OCI-LY3 (cell line): Measurements from ENCODE around the gene WDR37.

Experiments
- H2AFZ ChIP-seq: fragments of 200-600, 300-600 bp; shearing (Covaris generic); 2 replicates; pipeline ENCODE4 v1.6.0; 2014; ENCODE audit warnings: antibody characterized with exemption, low read depth, low read length
- H3K27ac ChIP-seq: fragments of 200-600, 300-600 bp; sonication (generic); 2 replicates; pipeline ENCODE4 v1.5.1; 2014; ENCODE audit warnings: mild to moderate bottlenecking, low read length, moderate library complexity, mixed read lengths
- H3K27me3 ChIP-seq: fragments of 200-600, 300-600 bp; sonication (generic); 2 replicates; pipeline ENCODE4 v1.6.1; 2014; ENCODE audit warnings: low read depth, low read length, mixed read lengths
- H3K36me3 ChIP-seq: fragments of 200-600, 300-600 bp; sonication (generic); replicated peaks from 2 replicates; pipeline ENCODE3; 2014; ENCODE audit warnings: low read depth, low read length, mixed read lengths
- H3K4me1 ChIP-seq: fragments of 300-600, 200-600 bp; sonication (generic); 2 replicates; pipeline ENCODE4 v1.6.1; 2014; ENCODE audit warnings: low read length, mixed read lengths
- H3K4me2 ChIP-seq: fragments of 200-600, 300-600 bp; sonication (generic); 2 replicates; pipeline ENCODE4 v1.6.1; 2014; ENCODE audit warnings: low read length, mixed read lengths
- H3K4me3 ChIP-seq: fragments of 300-600, 200-600 bp; sonication (generic); 2 replicates; pipeline ENCODE4 v1.5.1; 2014; ENCODE audit warnings: antibody characterized with exemption, mild to moderate bottlenecking, low read length, moderate library complexity
- H3K79me2 ChIP-seq: fragments of 300-600, 200-600 bp; shearing (Covaris generic); 2 replicates; pipeline ENCODE4 v1.6.1; 2014; ENCODE audit warnings: mild to moderate bottlenecking, low read length, mixed read lengths
- H3K9ac ChIP-seq: fragments of 300-600, 200-600 bp; shearing (Covaris generic); 2 replicates; pipeline ENCODE4 v1.6.0; 2014; ENCODE audit warnings: mild to moderate bottlenecking, low read length, moderate library complexity
- H3K9me3 ChIP-seq: fragments of 200-600, 300-600 bp; shearing (Covaris generic); 2 replicates; pipeline ENCODE4 v1.6.1; 2014; ENCODE audit warnings: low read length, mixed read lengths; ENCODE audit not compliant: insufficient read depth
- H4K20me1 ChIP-seq: fragments of 200-600, 300-600 bp; sonication (generic); 2 replicates; pipeline ENCODE4 v1.6.1; 2016; ENCODE audit warnings: low read length, mixed read lengths; ENCODE audit not compliant: insufficient read depth
- EZH2phosphoT487 ChIP-seq: fragments of 200-600 bp; shearing (Covaris generic); IDR thresholded peaks from 2 replicates; pipeline ENCODE4 v1.6.1; 2018; ENCODE audit warnings: antibody characterized with exemption, mixed run types, low read depth
- TF ChIP-seq, protein P1 (sequence below): fragments of 200-600, 300-600 bp; sonication (generic); IDR thresholded peaks from 2 replicates; pipeline ENCODE4 v1.5.1; 2014; ENCODE audit warnings: antibody characterized with exemption, low read length, low read depth

Gene WDR37

GRCh38 chr10:1024103-1024502, 32.1 kb upstream of the WDR37 start:
- Histone ChIP-seq H3K36me3 (peaks cover 7% of the 10 kb centered on the region), H3K27me3 (no peaks in the 10 kb centered on the region), H4K20me1 (no peaks in the 10 kb centered on the region), H3K27ac (no peak overlapping the region), H3K9me3 (no peaks in the 10 kb centered on the region), H3K79me2 (no peaks in the 10 kb centered on the region), H3K9ac (no peak overlapping the region), H2AFZ (no peak overlapping the region), H3K4me2 (no peak overlapping the region), H3K4me1 (no peaks in the 10 kb centered on the region), H3K4me3 (no peak overlapping the region)
- TF ChIP-seq EZH2phosphoT487 = no peak

DNA sequence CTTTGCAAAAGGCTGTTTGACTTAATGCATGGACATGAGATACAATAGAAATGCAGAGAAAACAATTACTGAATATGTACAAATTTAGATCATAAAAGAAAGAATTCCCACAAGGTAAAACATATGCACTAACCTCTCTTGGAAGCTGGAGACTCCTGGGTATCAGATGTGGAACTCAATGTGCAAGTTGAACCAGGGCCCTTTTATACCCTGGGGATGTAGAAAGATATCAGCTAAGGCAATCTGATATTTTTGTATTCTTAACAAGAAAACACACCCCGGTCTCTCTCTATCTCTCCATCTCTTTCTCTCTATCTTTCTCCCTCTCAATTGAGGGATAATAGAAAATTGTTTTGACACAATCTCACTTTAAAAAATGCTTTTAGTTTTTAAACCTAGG, 30.5 kb upstream of the WDR37 start, which contains the start of gene IDI2:
IDI2 (minus strand) TSS at position 177 of the 400 bp plus-strand sequence. CDS start 1,136 bp downstream, outside the sequence.
- Histone ChIP-seq H3K79me2 (no peaks in the 10 kb centered on the region), H4K20me1 (no peaks in the 10 kb centered on the region), H3K4me1 (no peaks in the 10 kb centered on the region), H3K27me3 (no peaks in the 10 kb centered on the region), H3K4me3 (no peak within 1 kb of the TSS), H3K27ac (no peak within 1 kb of the TSS), H3K9ac (no peak within 1 kb of the TSS), H3K4me2 (no peak within 1 kb of the TSS), H2AFZ (no peak within 1 kb of the TSS), H3K9me3 (no peaks in the 10 kb centered on the region), H3K36me3 (no peaks in the 10 kb centered on the region)
- TF ChIP-seq EZH2phosphoT487 = no peak
- TF ChIP-seq, protein P1, sequence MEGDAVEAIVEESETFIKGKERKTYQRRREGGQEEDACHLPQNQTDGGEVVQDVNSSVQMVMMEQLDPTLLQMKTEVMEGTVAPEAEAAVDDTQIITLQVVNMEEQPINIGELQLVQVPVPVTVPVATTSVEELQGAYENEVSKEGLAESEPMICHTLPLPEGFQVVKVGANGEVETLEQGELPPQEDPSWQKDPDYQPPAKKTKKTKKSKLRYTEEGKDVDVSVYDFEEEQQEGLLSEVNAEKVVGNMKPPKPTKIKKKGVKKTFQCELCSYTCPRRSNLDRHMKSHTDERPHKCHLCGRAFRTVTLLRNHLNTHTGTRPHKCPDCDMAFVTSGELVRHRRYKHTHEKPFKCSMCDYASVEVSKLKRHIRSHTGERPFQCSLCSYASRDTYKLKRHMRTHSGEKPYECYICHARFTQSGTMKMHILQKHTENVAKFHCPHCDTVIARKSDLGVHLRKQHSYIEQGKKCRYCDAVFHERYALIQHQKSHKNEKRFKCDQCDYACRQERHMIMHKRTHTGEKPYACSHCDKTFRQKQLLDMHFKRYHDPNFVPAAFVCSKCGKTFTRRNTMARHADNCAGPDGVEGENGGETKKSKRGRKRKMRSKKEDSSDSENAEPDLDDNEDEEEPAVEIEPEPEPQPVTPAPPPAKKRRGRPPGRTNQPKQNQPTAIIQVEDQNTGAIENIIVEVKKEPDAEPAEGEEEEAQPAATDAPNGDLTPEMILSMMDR = no peak

DNA sequence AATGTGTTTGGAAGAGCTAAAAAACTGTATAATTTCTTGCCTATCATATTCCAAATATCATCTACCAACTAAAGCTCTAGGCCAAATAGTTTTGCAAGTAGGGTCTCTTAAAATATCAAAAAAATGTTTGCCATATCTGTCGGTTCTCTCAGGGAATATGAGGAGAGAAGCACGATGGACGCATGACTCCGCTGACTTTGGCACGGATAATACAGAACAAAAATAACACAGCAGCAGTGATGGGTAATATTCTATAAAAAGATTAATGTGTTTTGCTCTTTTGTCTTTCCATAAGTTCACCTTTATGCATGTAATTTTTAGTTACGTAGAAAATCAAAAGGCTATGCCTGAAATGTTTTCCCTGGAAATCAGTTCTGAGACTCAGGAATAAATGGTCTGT, 29.6 kb upstream of the WDR37 start:
- Histone ChIP-seq H3K4me2 (no peak overlapping the region), H3K27ac (no peak overlapping the region)

GRCh38 chr10:1029838-1030237, 26.3 kb upstream of the WDR37 start:
- Histone ChIP-seq H3K4me2 (no peak overlapping the region), H3K27me3 (no peaks in the 10 kb centered on the region), H3K4me3 (no peak overlapping the region), H3K9ac (no peak overlapping the region), H3K36me3 (no peaks in the 10 kb centered on the region), H3K9me3 (no peaks in the 10 kb centered on the region), H4K20me1 (no peaks in the 10 kb centered on the region), H3K27ac (no peak overlapping the region), H3K4me1 (no peaks in the 10 kb centered on the region; the same call in 1 of the 2 replicates), H2AFZ (no peak overlapping the region), H3K79me2 (no peaks in the 10 kb centered on the region)
- TF ChIP-seq, protein P1 = no peak
- no peak for TF ChIP-seq EZH2phosphoT487

More for the DNA sequence above, 29.6 kb upstream of the WDR37 start:
- H3K36me3 ChIP-seq = no peaks in the 10 kb centered on the region
- H3K4me1 ChIP-seq = no peaks in the 10 kb centered on the region
- H3K79me2 ChIP-seq = no peaks in the 10 kb centered on the region
- H3K4me3 ChIP-seq = no peak overlapping the region
- no peak overlapping the region for H3K9ac ChIP-seq
- H3K27me3 ChIP-seq = no peaks in the 10 kb centered on the region
- no peaks in the 10 kb centered on the region for H3K9me3 ChIP-seq
- TF ChIP-seq, protein P1 = no peak
- H4K20me1 ChIP-seq = no peaks in the 10 kb centered on the region
- H2AFZ ChIP-seq = no peak overlapping the region
